Ovary (tissue), 3 donors: Measurements from ENCODE around the gene PIP5K1B.

Experiments
- POLR2A ChIP-seq: fragments of 450-650 bp; IDR thresholded peaks from one replicate; pipeline ENCODE4 v1.6.1; 2017; ENCODE audit warnings: antibody characterized with exemption, mild to moderate bottlenecking, moderate library complexity
- TF ChIP-seq, protein P1 (sequence below), 3 donors: fragments of 450-650 bp in 2 of 3; fragments of 200-600 bp in 1 of 3; IDR thresholded peaks; one replicate each; pipeline versions ENCODE4 v1.5.1 to v1.8.0; 2016 to 2022; ENCODE audit warnings: antibody characterized with exemption in 3 of 3, mild to moderate bottlenecking in 1 of 3
- donor health status: DM: no; HTN: no; CAD: no.

DNA sequence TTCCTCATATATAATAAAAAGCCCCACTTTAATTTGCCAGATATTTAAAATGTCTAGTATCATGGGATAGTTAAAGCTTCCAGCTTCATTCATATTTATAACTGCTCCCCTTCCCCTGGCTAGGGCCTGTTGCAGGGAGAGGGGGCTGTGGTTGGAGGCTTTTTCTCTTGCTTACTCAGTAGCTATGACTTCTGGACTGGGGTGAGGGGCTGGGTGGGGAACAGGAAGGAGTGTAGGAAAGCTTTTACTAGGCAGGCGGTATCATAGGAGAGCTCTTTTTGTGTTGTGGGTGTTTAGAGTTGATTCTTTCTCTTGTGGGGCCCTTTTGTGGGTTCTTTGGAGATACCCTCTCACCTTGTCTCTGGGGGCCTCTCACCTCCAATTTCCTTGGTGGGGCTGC, 39.4 kb downstream of the PIP5K1B start:
- no peak for TF ChIP-seq POLR2A
- TF ChIP-seq, protein P1, sequence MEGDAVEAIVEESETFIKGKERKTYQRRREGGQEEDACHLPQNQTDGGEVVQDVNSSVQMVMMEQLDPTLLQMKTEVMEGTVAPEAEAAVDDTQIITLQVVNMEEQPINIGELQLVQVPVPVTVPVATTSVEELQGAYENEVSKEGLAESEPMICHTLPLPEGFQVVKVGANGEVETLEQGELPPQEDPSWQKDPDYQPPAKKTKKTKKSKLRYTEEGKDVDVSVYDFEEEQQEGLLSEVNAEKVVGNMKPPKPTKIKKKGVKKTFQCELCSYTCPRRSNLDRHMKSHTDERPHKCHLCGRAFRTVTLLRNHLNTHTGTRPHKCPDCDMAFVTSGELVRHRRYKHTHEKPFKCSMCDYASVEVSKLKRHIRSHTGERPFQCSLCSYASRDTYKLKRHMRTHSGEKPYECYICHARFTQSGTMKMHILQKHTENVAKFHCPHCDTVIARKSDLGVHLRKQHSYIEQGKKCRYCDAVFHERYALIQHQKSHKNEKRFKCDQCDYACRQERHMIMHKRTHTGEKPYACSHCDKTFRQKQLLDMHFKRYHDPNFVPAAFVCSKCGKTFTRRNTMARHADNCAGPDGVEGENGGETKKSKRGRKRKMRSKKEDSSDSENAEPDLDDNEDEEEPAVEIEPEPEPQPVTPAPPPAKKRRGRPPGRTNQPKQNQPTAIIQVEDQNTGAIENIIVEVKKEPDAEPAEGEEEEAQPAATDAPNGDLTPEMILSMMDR (IDR thresholded peaks at IDR 0.05): no peak
